HFF-Myc (cell line): Measurements from ENCODE around the gene CACNB2.

Experiments
- DNase-seq: peaks from one replicate; pipeline ENCODE4 v3.0.0-alpha.2; 2011; ENCODE audit warnings: low read depth; ENCODE audit errors: extremely low read depth
- H3K4me3 ChIP-seq: replicated peaks from 2 replicates; pipeline ENCODE4 v1.5.1; 2011; ENCODE audit warnings: low read depth, mild to moderate bottlenecking, control low read depth, low read length
- TF ChIP-seq, protein P1 (sequence below): IDR thresholded peaks from 2 replicates; pipeline ENCODE4 v1.5.1; 2012; ENCODE audit warnings: mild to moderate bottlenecking, low read depth, low read length, control low read depth; ENCODE audit errors: missing control alignments

CACNB2 gene

DNA sequence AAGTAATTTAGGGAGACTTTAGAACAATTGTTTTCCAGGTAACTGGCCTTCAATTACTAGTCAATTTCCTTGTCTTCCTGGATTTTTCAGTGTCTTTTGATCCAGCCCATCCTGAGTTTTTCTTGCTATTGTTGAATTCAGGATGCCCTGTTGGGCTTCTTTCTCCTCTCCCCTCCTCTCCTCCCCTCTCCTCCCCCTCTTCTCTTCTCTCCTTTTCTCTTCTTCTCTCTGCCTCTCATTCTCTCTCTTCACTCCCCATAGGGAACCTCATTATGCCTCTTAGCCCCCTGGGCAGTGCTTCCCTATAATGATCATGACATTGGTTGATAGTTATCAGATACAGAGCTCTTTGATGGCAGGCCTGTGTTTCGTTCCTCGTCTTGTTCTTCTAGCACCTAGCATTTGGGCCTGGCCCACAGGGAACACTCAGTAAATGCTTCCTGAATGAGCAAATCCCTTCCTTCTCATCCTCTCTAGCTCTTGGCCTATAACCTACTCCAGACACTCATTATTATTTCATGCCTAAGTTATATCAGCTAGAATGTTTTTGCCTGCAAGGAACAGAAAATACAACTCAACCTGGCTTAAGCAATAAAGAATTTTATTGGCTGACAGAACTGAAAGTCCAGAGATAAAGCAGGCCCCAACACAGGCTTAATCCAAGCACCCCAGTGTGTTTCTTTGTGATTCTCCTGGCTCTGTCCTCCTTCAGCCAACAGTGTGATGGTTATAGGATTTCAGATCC lies 56.8 kb downstream of the CACNB2 start:
- TF ChIP-seq, protein P1, sequence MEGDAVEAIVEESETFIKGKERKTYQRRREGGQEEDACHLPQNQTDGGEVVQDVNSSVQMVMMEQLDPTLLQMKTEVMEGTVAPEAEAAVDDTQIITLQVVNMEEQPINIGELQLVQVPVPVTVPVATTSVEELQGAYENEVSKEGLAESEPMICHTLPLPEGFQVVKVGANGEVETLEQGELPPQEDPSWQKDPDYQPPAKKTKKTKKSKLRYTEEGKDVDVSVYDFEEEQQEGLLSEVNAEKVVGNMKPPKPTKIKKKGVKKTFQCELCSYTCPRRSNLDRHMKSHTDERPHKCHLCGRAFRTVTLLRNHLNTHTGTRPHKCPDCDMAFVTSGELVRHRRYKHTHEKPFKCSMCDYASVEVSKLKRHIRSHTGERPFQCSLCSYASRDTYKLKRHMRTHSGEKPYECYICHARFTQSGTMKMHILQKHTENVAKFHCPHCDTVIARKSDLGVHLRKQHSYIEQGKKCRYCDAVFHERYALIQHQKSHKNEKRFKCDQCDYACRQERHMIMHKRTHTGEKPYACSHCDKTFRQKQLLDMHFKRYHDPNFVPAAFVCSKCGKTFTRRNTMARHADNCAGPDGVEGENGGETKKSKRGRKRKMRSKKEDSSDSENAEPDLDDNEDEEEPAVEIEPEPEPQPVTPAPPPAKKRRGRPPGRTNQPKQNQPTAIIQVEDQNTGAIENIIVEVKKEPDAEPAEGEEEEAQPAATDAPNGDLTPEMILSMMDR: no peak
- no peak for DNase-seq
- H3K4me3 ChIP-seq: no peak overlapping the region

DNA sequence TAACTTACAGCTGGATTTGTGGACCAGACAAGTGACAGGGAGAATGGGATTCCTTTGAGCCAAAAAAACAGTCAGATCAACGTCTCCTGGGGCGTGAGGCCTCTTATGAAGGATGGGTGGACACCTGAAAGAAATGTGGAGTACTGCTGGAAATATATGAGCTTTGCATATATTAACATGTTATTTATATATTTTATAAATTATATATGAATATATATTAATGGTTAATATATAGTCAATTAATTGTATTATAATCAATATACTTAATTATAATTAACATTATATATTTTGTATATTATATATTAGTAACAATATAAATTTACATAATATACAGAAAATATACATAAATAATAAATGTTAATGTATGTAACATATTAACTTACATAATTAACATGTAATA lies 57.5 kb downstream of the CACNB2 start:
- TF ChIP-seq, protein P1: no peak
- DNase-seq: no peak
- no peak overlapping the region for H3K4me3 ChIP-seq

DNA sequence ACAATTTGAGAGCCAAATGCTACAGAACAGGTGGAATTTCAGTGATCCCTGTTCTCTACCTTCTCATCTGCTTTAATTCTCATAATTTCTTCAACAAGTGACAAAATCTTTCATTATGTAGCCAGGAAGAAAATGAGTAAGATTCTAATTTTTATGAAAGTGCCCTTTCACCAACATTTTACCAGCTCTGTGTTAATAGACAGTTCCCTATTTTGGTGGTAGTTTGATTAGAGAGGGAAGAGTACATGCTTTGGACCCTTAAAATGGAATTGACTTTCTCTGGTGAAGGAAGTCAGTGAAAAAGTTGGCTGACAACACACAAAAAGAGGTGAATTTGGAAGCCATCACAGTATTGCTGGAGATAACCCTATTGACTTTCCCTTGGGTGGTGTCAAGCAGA lies 61.7 kb downstream of the CACNB2 start:
- no peak overlapping the region for H3K4me3 ChIP-seq

DNA sequence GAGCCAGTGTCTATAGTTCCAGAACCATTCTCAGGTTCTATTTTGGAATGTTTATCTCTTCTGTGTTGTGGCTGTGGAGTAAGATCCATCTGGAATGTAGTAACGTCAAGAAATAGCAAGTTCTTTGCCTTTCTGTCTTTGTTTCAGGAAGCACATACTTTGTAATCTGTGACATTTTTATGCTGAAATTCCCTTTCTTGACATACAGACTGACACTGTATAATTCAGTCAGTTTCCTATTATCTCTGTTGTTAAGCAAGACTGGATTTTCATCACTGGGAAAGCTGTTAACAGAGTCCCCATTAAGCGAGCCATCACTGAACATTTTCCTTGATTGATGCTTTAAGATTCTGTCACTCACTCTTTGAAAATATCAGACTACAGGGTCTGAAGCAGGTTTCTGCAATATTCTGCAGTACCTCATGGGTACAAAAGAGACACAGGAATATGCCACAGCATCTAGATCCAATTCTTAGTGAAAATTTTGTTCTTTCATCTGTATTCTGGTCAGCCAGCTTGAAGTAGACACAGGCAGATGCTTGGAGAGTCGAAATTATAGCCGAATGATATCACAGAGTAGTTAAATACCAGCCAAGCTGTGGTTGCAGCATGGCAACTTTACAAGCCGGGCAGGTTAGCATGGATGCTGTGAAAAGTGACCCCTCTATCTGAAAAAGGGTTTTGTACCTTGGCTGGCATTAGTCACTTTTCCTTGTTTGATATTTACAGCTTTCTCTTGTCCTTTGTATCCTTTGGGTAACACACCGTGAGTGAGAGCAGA lies 62.6 kb downstream of the CACNB2 start:
- H3K4me3 ChIP-seq: no peak overlapping the region
- TF ChIP-seq, protein P1: no peak
- no peak for DNase-seq

More for the DNA sequence above, 61.7 kb downstream of the CACNB2 start:
- TF ChIP-seq, protein P1: no peak
- DNase-seq: no peak

DNA sequence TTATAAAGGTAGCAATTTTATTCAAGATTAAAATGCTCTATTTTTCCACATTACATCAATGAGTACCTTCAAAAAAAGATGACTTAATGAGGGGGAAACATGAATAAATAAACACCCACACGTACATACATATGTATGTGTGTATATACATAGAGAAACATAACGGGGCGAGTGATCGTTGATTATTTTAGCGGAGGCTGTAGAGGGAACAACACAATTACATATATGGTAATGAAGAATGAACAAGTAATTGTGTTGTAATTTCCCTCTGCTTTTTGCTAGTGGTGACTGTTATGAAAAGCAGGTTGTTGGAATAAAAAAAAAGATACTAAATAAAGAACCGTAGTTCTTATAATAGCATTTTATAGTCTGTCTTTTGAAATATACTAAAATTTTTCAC lies 63.2 kb downstream of the CACNB2 start:
- TF ChIP-seq, protein P1: no peak
- DNase-seq: no peak
- H3K4me3 ChIP-seq: no peak overlapping the region

DNA sequence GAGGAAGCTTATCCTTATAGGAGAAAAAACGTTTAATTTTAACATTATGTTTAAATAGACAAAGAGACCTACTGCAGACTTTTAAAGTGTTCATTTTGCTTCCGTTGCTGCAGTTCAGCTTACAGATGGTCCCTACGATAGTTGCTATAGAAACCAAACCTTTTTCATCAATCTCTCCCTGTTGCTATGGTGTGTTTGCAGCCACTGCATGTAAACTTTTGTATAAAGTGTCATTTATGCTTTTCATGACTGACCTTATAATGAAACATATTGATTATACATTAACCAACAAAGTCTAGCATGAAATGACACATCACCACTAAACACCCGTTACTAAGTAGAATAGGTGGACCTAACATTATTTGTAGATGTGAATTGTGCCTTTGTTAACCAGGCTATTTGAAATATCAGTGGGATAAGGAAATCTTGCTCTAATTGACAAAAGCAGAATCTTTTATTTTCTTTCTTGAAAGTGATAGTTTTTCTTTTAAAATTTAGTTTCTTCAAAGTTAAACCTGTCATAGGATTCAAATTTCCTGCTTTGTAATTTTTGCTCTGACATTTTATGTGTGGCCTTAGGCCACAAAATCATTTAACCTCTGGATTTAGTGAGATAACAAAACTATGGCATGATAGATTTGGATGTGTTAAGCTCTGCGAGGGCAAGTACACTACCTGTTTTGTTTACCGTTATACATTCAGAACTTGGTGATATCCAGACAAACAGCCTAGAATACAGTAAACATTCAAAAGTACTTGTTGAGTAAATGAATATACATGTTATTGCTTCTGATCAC lies 64.0 kb downstream of the CACNB2 start:
- no peak for DNase-seq
- TF ChIP-seq, protein P1: no peak
- H3K4me3 ChIP-seq: no peak overlapping the region
